ENCODE results near the gene FHOD1. TPM values are rescaled to one million over a fixed set of nuclear protein-coding genes. Genes with fewer than 3 reads are reported as not detected.
A peak's percentile ranks its signal among the peaks of the same experiment; 100 is the strongest.

FHOD1 gene
- total RNA-seq, 1 experiment from 2014 or later: 45.5 TPM

GRCh38 chr16:67269766-67270165 is 22.5 kb upstream of the FHOD1 start:
- Histone ChIP-seq H3K27ac (ENCODE audit: low read length) (no peak overlapping the region), H3K27me3 (ENCODE audit: low read length) (no peaks in the 10 kb centered on the region), H3K9me3 (ENCODE audit: low read length) (no peaks in the 10 kb centered on the region), H3K9ac (ENCODE audit: low read length) (no peak overlapping the region), H3F3A (ENCODE audit: low read length, unreplicated experiment) (no peaks in the 10 kb centered on the region), H3K9me2 (replicated peaks; ENCODE audit: low read length) (no peaks in the 10 kb centered on the region), H4K20me1 (ENCODE audit: low read length) (no peaks in the 10 kb centered on the region), H2AFZ (ENCODE audit: low read length) (no peak overlapping the region), H3K36me3 (ENCODE audit: low read depth, low read length) (no peaks in the 10 kb centered on the region), H3K79me2 (ENCODE audit: low read length) (no peaks in the 10 kb centered on the region), H3K4me2 (ENCODE audit: low read length) (no peak overlapping the region), H3K4me3 (ENCODE audit: low read length) (no peak overlapping the region), H3K4me1 (ENCODE audit: insufficient read depth, low read length) (peaks cover 6% of the 10 kb centered on the region; the same call in 1 of the 2 replicates)
- CTCF ChIA-PET: no interaction called here
- DNase-seq: no peak
- POLR2A ChIA-PET (ENCODE audit: unreplicated experiment): no interaction called here
- no peak for ATAC-seq
- no TSS peak for BruUV-seq (replicated peaks)
- TF ChIP-seq EZH2 (IDR thresholded peaks at IDR 0.05; ENCODE audit: low read length, unreplicated experiment): no peak
- TF ChIP-seq EZH2phosphoT487 (IDR thresholded peaks at IDR 0.05; ENCODE audit: borderline replicate concordance, low read length): no peak
- TF ChIP-seq CTCF (conservative IDR thresholded peaks at IDR 0.05; ENCODE audit: low read depth, low read length): no peak
- intact Hi-C loops (cut with micrococcal nuclease): no loop called here

GRCh38 chr16:67268136-67268579 is 20.9 kb upstream of the FHOD1 start:
- Histone ChIP-seq H2AFZ (ENCODE audit: low read length) (no peak overlapping the region), H3K27me3 (ENCODE audit: low read length) (no peaks in the 10 kb centered on the region), H4K20me1 (ENCODE audit: low read length) (no peaks in the 10 kb centered on the region), H3K4me3 (ENCODE audit: low read length) (no peak overlapping the region), H3K27ac (ENCODE audit: low read length) (no peak overlapping the region), H3K4me1 (ENCODE audit: insufficient read depth, low read length) (peaks cover 6% of the 10 kb centered on the region; the same call in 1 of the 2 replicates), H3F3A (ENCODE audit: low read length, unreplicated experiment) (no peaks in the 10 kb centered on the region), H3K9ac (ENCODE audit: low read length) (no peak overlapping the region), H3K79me2 (ENCODE audit: low read length) (no peaks in the 10 kb centered on the region), H3K4me2 (ENCODE audit: low read length) (no peak overlapping the region), H3K36me3 (ENCODE audit: low read depth, low read length) (no peaks in the 10 kb centered on the region), H3K9me2 (replicated peaks; ENCODE audit: low read length) (no peaks in the 10 kb centered on the region), H3K9me3 (ENCODE audit: low read length) (no peaks in the 10 kb centered on the region)
- TF ChIP-seq CTCF (conservative IDR thresholded peaks at IDR 0.05; ENCODE audit: low read depth, low read length): no peak
- ATAC-seq (peak; percentile 80), DNase-seq (peak; percentile 54)
- POLR2A ChIA-PET (ENCODE audit: unreplicated experiment): interaction anchor here (0.7 kb wide), 2 partner anchors 70 to 287 kb away, joined by 15 to 29 read pairs; no protein-coding TSS in a partner anchor
- no TSS peak for BruUV-seq (replicated peaks)
- intact Hi-C loops (cut with micrococcal nuclease): no loop called here
- CTCF ChIA-PET: interaction anchor here (0.6 to 1.0 kb wide), 4 partner anchors 71 to 266 kb away, joined by 3 to 6 read pairs (median 4); no protein-coding TSS in a partner anchor

GRCh38 chr16:67265834-67266233 is 18.6 kb upstream of the FHOD1 start:
- intact Hi-C loops (cut with micrococcal nuclease): no loop called here
- BruUV-seq (replicated peaks): no TSS peak
- H3K27me3 ChIP-seq (ENCODE audit: low read length): no peaks in the 10 kb centered on the region
- DNase-seq: no peak
- no peaks in the 10 kb centered on the region for H3F3A ChIP-seq (ENCODE audit: low read length, unreplicated experiment)
- TF ChIP-seq EZH2phosphoT487 (IDR thresholded peaks at IDR 0.05; ENCODE audit: borderline replicate concordance, low read length): no peak
- TF ChIP-seq EZH2 (IDR thresholded peaks at IDR 0.05; ENCODE audit: low read length, unreplicated experiment): no peak
- TF ChIP-seq CTCF (conservative IDR thresholded peaks at IDR 0.05; ENCODE audit: low read depth, low read length): no peak
- H3K79me2 ChIP-seq (ENCODE audit: low read length): no peaks in the 10 kb centered on the region
- H3K9me2 ChIP-seq (replicated peaks; ENCODE audit: low read length): no peaks in the 10 kb centered on the region
- no peaks in the 10 kb centered on the region for H3K36me3 ChIP-seq (ENCODE audit: low read depth, low read length)
- no peaks in the 10 kb centered on the region for H3K9me3 ChIP-seq (ENCODE audit: low read length)
- ChIA-PET CTCF (no interaction called here), POLR2A (ENCODE audit: unreplicated experiment) (interaction anchor here (0.5 kb wide), 1 partner anchor 73 kb away, joined by 3 read pairs; no protein-coding TSS in a partner anchor)
- H3K27ac ChIP-seq (ENCODE audit: low read length): no peak overlapping the region
- H3K9ac ChIP-seq (ENCODE audit: low read length): no peak overlapping the region
- H3K4me3 ChIP-seq (ENCODE audit: low read length): no peak overlapping the region
- H3K4me1 ChIP-seq (ENCODE audit: insufficient read depth, low read length): peaks cover 6% of the 10 kb centered on the region; the same call in 1 of the 2 replicates
- no peak overlapping the region for H2AFZ ChIP-seq (ENCODE audit: low read length)
- no peak for ATAC-seq
- no peaks in the 10 kb centered on the region for H4K20me1 ChIP-seq (ENCODE audit: low read length)
- H3K4me2 ChIP-seq (ENCODE audit: low read length): no peak overlapping the region
